Measurements from ENCODE around the gene HIPK4. TPM values are rescaled to one million over a fixed set of nuclear protein-coding genes. Genes with fewer than 3 reads are reported as not detected.

Gene HIPK4
- total and polyA plus RNA-seq, 9 of the 15 experiments (the other 6 are each of a cell fraction or from before 2014, with no cell fraction given) = 0.06 to 0.09 TPM; not detected in 7

DNA sequence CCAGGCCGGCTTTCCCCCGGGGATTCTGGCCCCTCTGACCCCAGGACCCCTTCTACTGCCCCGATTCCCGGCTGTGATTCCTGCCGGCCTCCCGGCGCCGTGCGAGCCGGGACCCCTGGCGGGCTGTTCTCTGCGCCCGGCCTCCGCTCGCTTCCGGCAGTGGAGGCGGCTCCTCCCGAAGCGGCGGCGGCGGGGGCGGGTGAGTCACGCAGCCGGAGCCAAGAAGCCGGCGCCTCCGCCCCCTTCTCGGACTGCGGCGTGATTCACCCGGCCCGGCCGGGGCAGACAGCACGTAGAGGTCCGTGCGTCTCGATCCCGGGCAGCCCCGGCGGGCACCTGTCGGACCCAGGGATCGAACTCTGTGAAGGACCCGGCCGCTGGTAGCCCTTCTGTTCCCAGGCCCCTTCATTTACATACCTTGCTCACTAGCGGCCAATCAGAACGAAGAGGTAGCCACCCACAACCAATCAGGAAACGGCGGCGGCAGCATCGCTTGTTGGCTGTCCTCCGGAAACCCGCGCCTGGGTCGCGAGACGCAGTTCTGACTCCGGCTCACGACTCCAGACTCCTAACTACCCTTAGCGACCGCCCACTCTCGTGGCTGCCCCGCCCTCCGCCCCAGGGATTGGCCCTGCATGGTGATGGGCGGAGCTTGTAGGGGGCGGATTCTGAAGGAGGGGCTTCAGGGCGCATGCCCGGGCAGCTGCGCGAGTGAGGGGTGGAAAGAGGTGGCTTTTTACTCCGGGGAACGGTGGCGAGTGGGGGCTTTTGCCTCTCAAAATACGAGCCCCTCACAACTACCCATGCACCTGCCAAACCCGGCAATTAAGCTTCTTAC, 35.7 kb upstream of the HIPK4 start, which contains the start of gene SERTAD1 (continued):
- TF ChIP-seq, protein P1, sequence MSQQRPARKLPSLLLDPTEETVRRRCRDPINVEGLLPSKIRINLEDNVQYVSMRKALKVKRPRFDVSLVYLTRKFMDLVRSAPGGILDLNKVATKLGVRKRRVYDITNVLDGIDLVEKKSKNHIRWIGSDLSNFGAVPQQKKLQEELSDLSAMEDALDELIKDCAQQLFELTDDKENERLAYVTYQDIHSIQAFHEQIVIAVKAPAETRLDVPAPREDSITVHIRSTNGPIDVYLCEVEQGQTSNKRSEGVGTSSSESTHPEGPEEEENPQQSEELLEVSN (IDR thresholded peaks at IDR 0.05; ENCODE audit: borderline replicate concordance in 1 of 2, extremely low read depth in 1 of 2, insufficient read depth in 1 of 2, insufficient read length in 1 of 2, low read depth in 1 of 2, low read length in 1 of 2, poor library complexity in 1 of 2, severe bottlenecking in 1 of 2) = peak in 1 of 2 experiments; percentile 56
- TF ChIP-seq TEAD2 (tag; IDR thresholded peaks at IDR 0.05) = no peak
- TF ChIP-seq FOS (IDR thresholded peaks at IDR 0.05; ENCODE audit: extremely low read depth, insufficient read length) = peak; percentile 97
- TF ChIP-seq, protein P2, sequence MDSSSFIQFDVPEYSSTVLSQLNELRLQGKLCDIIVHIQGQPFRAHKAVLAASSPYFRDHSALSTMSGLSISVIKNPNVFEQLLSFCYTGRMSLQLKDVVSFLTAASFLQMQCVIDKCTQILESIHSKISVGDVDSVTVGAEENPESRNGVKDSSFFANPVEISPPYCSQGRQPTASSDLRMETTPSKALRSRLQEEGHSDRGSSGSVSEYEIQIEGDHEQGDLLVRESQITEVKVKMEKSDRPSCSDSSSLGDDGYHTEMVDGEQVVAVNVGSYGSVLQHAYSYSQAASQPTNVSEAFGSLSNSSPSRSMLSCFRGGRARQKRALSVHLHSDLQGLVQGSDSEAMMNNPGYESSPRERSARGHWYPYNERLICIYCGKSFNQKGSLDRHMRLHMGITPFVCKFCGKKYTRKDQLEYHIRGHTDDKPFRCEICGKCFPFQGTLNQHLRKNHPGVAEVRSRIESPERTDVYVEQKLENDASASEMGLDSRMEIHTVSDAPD (CRISPR knock-in tag; IDR thresholded peaks at IDR 0.05) = no peak
- no peak for TF ChIP-seq KLF6 (CRISPR knock-in tag; IDR thresholded peaks at IDR 0.05; ENCODE audit: borderline replicate concordance)
- TF ChIP-seq BRF1 (IDR thresholded peaks at IDR 0.05; ENCODE audit: borderline replicate concordance, extremely low read depth, insufficient read length) = no peak
- peak; percentile 36; the same call in 1 of the 2 replicates for TF ChIP-seq ZNF121 (CRISPR knock-in tag; conservative IDR thresholded peaks at IDR 0.05)
- no peak for TF ChIP-seq ZNF133 (CRISPR knock-in tag; IDR thresholded peaks at IDR 0.05)
- TF ChIP-seq, protein P3, sequence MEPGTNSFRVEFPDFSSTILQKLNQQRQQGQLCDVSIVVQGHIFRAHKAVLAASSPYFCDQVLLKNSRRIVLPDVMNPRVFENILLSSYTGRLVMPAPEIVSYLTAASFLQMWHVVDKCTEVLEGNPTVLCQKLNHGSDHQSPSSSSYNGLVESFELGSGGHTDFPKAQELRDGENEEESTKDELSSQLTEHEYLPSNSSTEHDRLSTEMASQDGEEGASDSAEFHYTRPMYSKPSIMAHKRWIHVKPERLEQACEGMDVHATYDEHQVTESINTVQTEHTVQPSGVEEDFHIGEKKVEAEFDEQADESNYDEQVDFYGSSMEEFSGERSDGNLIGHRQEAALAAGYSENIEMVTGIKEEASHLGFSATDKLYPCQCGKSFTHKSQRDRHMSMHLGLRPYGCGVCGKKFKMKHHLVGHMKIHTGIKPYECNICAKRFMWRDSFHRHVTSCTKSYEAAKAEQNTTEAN (CRISPR knock-in tag; IDR thresholded peaks at IDR 0.05) = peak; percentile 41; the same call in 1 of the 2 replicates
- TF ChIP-seq CBFA2T2 (conservative IDR thresholded peaks at IDR 0.05) = no peak
- no peak for TF ChIP-seq CSDE1 (IDR thresholded peaks at IDR 0.05)
- no peak for TF ChIP-seq ZNF431 (CRISPR knock-in tag; IDR thresholded peaks at IDR 0.05)
- TF ChIP-seq, protein P4, sequence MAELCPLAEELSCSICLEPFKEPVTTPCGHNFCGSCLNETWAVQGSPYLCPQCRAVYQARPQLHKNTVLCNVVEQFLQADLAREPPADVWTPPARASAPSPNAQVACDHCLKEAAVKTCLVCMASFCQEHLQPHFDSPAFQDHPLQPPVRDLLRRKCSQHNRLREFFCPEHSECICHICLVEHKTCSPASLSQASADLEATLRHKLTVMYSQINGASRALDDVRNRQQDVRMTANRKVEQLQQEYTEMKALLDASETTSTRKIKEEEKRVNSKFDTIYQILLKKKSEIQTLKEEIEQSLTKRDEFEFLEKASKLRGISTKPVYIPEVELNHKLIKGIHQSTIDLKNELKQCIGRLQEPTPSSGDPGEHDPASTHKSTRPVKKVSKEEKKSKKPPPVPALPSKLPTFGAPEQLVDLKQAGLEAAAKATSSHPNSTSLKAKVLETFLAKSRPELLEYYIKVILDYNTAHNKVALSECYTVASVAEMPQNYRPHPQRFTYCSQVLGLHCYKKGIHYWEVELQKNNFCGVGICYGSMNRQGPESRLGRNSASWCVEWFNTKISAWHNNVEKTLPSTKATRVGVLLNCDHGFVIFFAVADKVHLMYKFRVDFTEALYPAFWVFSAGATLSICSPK (IDR thresholded peaks at IDR 0.05; ENCODE audit: borderline replicate concordance) = no peak
- peak; percentile 99 for TF ChIP-seq KDM5B (IDR thresholded peaks at IDR 0.05; ENCODE audit: insufficient replicate concordance, low read depth, low read length)
- TF ChIP-seq, protein P5, sequence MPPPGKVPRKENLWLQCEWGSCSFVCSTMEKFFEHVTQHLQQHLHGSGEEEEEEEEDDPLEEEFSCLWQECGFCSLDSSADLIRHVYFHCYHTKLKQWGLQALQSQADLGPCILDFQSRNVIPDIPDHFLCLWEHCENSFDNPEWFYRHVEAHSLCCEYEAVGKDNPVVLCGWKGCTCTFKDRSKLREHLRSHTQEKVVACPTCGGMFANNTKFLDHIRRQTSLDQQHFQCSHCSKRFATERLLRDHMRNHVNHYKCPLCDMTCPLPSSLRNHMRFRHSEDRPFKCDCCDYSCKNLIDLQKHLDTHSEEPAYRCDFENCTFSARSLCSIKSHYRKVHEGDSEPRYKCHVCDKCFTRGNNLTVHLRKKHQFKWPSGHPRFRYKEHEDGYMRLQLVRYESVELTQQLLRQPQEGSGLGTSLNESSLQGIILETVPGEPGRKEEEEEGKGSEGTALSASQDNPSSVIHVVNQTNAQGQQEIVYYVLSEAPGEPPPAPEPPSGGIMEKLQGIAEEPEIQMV (tag; conservative IDR thresholded peaks at IDR 0.05; ENCODE audit: low read depth) = no peak
- TF ChIP-seq, protein P6, sequence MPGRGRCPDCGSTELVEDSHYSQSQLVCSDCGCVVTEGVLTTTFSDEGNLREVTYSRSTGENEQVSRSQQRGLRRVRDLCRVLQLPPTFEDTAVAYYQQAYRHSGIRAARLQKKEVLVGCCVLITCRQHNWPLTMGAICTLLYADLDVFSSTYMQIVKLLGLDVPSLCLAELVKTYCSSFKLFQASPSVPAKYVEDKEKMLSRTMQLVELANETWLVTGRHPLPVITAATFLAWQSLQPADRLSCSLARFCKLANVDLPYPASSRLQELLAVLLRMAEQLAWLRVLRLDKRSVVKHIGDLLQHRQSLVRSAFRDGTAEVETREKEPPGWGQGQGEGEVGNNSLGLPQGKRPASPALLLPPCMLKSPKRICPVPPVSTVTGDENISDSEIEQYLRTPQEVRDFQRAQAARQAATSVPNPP (IDR thresholded peaks at IDR 0.05; ENCODE audit: borderline replicate concordance, insufficient read depth, insufficient read length) = no peak
- TF ChIP-seq ZNF561 (CRISPR knock-in tag; conservative IDR thresholded peaks at IDR 0.05) = peak; percentile 22; the same call in 1 of the 2 replicates

Measured in K562 (cell line).